Common myeloid progenitor, CD34-positive (primary cell): Measurements from ENCODE around the gene ZFP57. TPM values are rescaled to one million over a fixed set of nuclear protein-coding genes. Genes with fewer than 3 reads are reported as not detected.
A peak's percentile ranks its signal among the peaks of the same experiment; 100 is the strongest.

Experiments
- CTCF ChIA-PET: fragments of 350-600 bp; sonication (Branson Sonifier 250); formaldehyde crosslinking; loops from one replicate; lab custom pipeline; 2021; ENCODE audit warnings: antibody characterized with exemption; lab: Charles Lee
- POLR2A ChIA-PET: fragments of 350-600 bp; sonication (Branson Sonifier 250); formaldehyde crosslinking; loops from one replicate; lab custom pipeline; 2021; ENCODE audit warnings: antibody characterized with exemption; lab: Charles Lee
- DNase-seq, 3 donors: peaks; one replicate each; pipeline versions ENCODE4 v3.0.0 to v3.0.0-alpha.2; 2013
- H3K27ac ChIP-seq, 2 experiments: 1 replicate in 1 of 2; 2 replicates in 1 of 2; pipeline ENCODE4 v1.7.0; 2013; ENCODE audit warnings: inconsistent platforms in 2 of 2, low read length in 2 of 2, mild to moderate bottlenecking in 2 of 2, low read depth in 1 of 2, moderate library complexity in 1 of 2; ENCODE audit not compliant: severe bottlenecking in 2 of 2, insufficient read depth in 1 of 2, poor library complexity in 1 of 2
- H3K27me3 ChIP-seq, 5 experiments: replicated peaks in 2 of 5; 1 replicate in 3 of 5; 2 replicates in 2 of 5; pipeline versions ENCODE4 v1.6.1 to v1.7.0; 2013; ENCODE audit warnings: low read length in 4 of 5, mild to moderate bottlenecking in 2 of 5, moderate library complexity in 2 of 5, inconsistent platforms in 1 of 5; ENCODE audit not compliant: insufficient read depth in 5 of 5, control insufficient read depth in 4 of 5
- H3K36me3 ChIP-seq, 4 experiments: 1 replicate in 2 of 4; 2 replicates in 2 of 4; pipeline versions ENCODE4 v1.6.1 to v1.7.0; 2013; ENCODE audit warnings: low read length in 3 of 4, control low read depth in 1 of 4, mild to moderate bottlenecking in 1 of 4; ENCODE audit not compliant: control insufficient read depth in 4 of 4, insufficient read depth in 4 of 4
- H3K4me1 ChIP-seq, 4 experiments: 1 replicate in 3 of 4; 2 replicates in 1 of 4; pipeline versions ENCODE4 v1.6.1 to v1.7.1; 2013; ENCODE audit warnings: low read length in 3 of 4, mild to moderate bottlenecking in 3 of 4, control low read depth in 1 of 4, inconsistent platforms in 1 of 4, moderate library complexity in 1 of 4; ENCODE audit not compliant: control insufficient read depth in 4 of 4, insufficient read depth in 4 of 4; ENCODE audit errors: control extremely low read depth in 1 of 4
- H3K4me3 ChIP-seq, 7 experiments: 1 replicate in 4 of 7; 2 replicates in 3 of 7; pipeline versions ENCODE4 v1.5.1 to v1.7.0; 2013; ENCODE audit warnings: mild to moderate bottlenecking in 7 of 7, low read length in 6 of 7, moderate library complexity in 6 of 7, inconsistent platforms in 2 of 7, low read depth in 2 of 7, control low read depth in 1 of 7; ENCODE audit not compliant: insufficient read depth in 4 of 7, control insufficient read depth in 1 of 7; ENCODE audit errors: extremely low read depth in 1 of 7
- H3K9me3 ChIP-seq, 5 experiments: 1 replicate in 4 of 5; 2 replicates in 1 of 5; pipeline versions ENCODE4 v1.6.1 to v1.7.1; 2013; ENCODE audit warnings: low read length in 4 of 5, mild to moderate bottlenecking in 2 of 5, inconsistent platforms in 1 of 5, low read depth in 1 of 5, moderate library complexity in 1 of 5; ENCODE audit not compliant: control insufficient read depth in 4 of 5, insufficient read depth in 2 of 5; ENCODE audit errors: control extremely low read depth in 1 of 5
- WGBS: methylation state at CpG from one replicate; pipeline ENCODE4 v1.1.5; 2013; ENCODE audit not compliant: insufficient coverage; 5-methylcytosine and 5-hydroxymethylcytosine counted together
- polyA plus RNA-seq: library from polyadenylated mRNA; unstranded; fragments of 120-200 nt; gene quantifications from one replicate; pipeline ENCODE4 v1.2.1, GENCODE V29; 2013

ZFP57 gene
- polyA plus RNA-seq: 13.7 TPM

DNA sequence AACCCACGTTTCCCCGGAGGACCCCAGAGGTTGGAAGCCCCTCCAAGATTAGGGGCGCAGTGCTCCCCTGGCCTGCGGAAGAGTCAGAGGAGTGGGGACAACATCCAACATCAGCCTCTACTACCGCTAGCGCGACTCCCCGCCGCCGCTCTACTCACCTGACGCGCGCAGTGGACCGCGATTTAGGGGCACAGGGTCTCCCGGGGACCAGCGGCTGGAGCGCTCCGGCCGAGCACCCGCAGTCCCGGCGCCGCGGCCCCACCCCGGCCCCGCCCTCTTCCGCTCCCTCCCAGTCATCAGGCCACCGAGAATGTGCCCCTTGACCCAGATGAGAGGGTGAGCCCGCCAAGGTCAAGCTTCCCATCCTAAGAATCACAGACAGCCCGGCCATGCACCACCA lies at the start of gene ZFP57:
Gene ZFP57, minus strand, starts transcription at position 249 of the 400 bp plus-strand sequence. CDS start 4,149 bp downstream, outside the sequence.
- ChIA-PET POLR2A (no interaction called here), CTCF (no interaction called here)
- no peak within 1 kb of the TSS for H3K27ac ChIP-seq
- peaks cover 0 to 14% (median 7%) of the 10 kb centered on the region in 4 experiments for H3K4me1 ChIP-seq
- 37% methylated on average over 30 of the region's 31 CpGs for WGBS
- H3K4me3 ChIP-seq: peak within 1 kb of the TSS in 3 of 7 experiments; percentile 17 to 79 (median 52)
- no peaks in the 10 kb centered on the region for H3K9me3 ChIP-seq
- H3K36me3 ChIP-seq: no peaks in the 10 kb centered on the region
- DNase-seq: no peak
- peaks cover 0 to 5% (median 0%) of the 10 kb centered on the region in 5 experiments for H3K27me3 ChIP-seq

DNA sequence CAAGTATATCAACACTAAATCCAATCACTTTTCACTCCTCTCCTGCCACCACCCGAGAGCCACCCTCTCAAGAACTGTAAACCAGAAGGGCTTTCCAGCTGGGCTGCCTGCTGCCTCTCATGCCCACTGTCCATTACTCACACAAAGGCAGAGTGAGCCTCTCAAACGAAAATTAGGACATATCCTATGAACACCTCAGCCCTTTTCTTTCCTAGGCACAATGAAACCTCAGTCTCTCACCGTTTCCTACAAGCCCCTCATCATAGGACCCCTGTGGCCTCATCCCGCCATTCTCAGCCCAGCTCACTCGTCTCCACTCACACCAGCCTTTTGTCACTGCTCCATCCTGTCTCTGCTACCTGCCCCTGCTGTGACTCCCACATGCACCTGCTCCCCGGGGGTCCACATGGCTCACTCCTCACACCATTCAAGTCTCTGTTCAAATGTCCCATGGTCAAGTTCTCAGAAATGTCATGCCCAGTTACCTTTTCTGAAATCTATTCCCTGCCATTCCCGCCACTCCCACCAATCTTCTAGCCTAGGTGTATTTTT lies 49.7 kb upstream of the ZFP57 start:
- Histone ChIP-seq H3K9me3 (no peaks in the 10 kb centered on the region), H3K4me3 (no peak overlapping the region), H3K27me3 (no peaks in the 10 kb centered on the region), H3K27ac (no peak overlapping the region), H3K4me1 (peaks cover 0 to 7% (median 0%) of the 10 kb centered on the region in 4 experiments), H3K36me3 (peaks cover 0 to 25% (median 4%) of the 10 kb centered on the region in 4 experiments)
- ChIA-PET POLR2A (no interaction called here), CTCF (interaction anchor here (0.9 to 10.9 kb wide), 2 partner anchors 20 to 104 kb away, joined by 3 to 118 read pairs; no protein-coding TSS in a partner anchor)
- no peak for DNase-seq
- WGBS: 81% methylated on average over 5 of the region's 7 CpGs

DNA sequence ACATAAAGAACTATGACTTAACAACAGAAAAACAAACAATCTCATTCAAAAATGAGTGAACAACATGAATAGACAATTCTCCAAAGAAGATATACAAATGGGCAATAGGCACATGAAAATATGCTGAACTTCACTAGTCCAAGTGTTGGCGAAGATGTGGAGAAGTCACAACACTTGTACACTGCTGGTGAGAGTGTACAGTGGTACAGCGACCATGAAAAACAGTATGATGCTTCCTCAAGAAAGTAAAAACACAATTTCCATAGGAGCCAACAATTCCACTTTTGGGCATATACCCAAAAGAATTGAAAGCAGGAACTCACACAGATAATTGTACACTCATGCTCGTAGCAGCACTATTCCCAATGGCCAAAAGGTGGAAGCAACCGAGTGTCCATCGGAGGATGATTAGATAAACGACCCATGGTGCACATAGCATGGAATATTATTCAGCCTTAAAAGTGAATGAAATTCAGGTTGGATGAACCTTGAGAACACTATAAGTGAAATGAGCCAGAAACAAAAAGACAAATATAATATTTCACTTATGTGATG lies 48.9 kb upstream of the ZFP57 start:
- Histone ChIP-seq H3K27me3 (no peaks in the 10 kb centered on the region), H3K27ac (no peak overlapping the region), H3K4me1 (peaks cover 0 to 12% (median 1%) of the 10 kb centered on the region in 4 experiments), H3K36me3 (peaks cover 0 to 33% (median 8%) of the 10 kb centered on the region in 4 experiments), H3K4me3 (no peak overlapping the region), H3K9me3 (no peaks in the 10 kb centered on the region)
- ChIA-PET CTCF (interaction anchor here (0.9 to 10.9 kb wide), 2 partner anchors 21 to 105 kb away, joined by 3 to 118 read pairs; no protein-coding TSS in a partner anchor), POLR2A (no interaction called here)
- no peak for DNase-seq
- 94% methylated on average over 6 of the region's 6 CpGs for WGBS

DNA sequence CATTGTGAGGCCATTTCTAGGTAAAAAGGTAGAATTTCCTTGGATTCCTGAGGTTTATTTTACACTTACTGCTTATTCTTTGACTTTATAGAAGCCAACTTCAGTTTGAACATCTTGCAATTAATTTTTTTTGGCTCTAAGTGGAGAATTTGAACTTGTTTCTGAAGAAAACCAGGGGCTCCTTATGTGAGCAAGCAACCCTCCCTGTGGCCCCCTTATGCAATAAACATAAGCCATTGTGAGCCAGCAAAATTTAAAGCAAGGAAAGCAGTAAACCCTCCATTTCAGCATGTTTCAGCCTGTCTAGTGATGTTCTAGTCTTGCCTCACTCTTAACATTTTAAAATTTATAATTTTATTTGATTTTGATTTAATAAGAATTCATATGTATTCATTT lies 47.9 kb upstream of the ZFP57 start:
- ChIA-PET POLR2A (no interaction called here), CTCF (interaction anchor here (2.6 kb wide), 1 partner anchor 20 kb away, joined by 8 read pairs; no protein-coding TSS in a partner anchor)
- H3K27ac ChIP-seq: no peak overlapping the region
- DNase-seq: no peak
- peaks cover 0 to 17% (median 6%) of the 10 kb centered on the region in 4 experiments for H3K4me1 ChIP-seq
- no peak overlapping the region for H3K4me3 ChIP-seq
- H3K27me3 ChIP-seq: peaks cover 0 to 3% (median 0%) of the 10 kb centered on the region in 5 experiments
- no peaks in the 10 kb centered on the region for H3K9me3 ChIP-seq
- peaks cover 0 to 33% (median 8%) of the 10 kb centered on the region in 4 experiments for H3K36me3 ChIP-seq

DNA sequence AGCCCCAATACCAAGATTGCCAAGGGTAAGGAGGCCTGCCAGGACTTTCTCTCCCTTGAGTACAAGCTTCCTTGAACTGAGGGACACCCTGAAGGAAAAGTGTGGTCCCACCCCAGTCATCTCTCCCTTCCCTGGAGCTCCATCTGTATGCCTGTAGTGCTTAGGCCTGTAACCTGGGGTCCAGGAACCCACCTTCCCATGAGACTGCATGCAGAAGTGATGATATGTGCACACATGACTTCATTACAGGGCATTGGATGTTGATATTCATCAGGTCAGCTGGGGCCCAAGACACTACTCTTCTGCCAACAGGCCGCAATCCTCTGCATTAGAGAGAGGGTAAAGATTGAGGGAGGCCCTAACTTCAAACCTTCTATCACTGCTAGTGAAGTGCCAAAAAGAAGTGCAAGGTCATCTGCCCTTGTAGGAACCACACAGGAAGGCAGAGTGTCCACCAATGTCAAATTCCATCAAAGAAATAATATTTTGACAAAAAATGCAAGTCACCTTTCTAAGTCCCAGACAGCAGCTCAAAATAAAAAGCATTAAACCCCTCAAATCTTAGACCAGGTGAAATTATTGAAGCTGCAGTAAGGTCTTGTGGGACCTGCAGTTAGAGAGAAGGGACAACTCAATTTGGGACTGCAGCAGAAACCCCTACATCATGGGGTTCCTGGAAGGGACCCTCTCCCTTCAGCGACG lies 47.4 kb upstream of the ZFP57 start:
- H3K9me3 ChIP-seq: no peaks in the 10 kb centered on the region
- H3K27me3 ChIP-seq: peaks cover 0 to 3% (median 0%) of the 10 kb centered on the region in 5 experiments
- H3K36me3 ChIP-seq: peaks cover 0 to 33% (median 8%) of the 10 kb centered on the region in 4 experiments
- no peak overlapping the region for H3K27ac ChIP-seq
- CTCF ChIA-PET: interaction anchor here (0.7 to 2.6 kb wide), 9 partner anchors 10 to 110 kb away, joined by 3 to 8 read pairs (median 4); no protein-coding TSS in a partner anchor
- no peak for DNase-seq
- POLR2A ChIA-PET: no interaction called here
- WGBS: 80% methylated on average over 1 of the region's 3 CpGs
- H3K4me3 ChIP-seq: no peak overlapping the region
- peaks cover 0 to 17% (median 7%) of the 10 kb centered on the region in 4 experiments for H3K4me1 ChIP-seq

DNA sequence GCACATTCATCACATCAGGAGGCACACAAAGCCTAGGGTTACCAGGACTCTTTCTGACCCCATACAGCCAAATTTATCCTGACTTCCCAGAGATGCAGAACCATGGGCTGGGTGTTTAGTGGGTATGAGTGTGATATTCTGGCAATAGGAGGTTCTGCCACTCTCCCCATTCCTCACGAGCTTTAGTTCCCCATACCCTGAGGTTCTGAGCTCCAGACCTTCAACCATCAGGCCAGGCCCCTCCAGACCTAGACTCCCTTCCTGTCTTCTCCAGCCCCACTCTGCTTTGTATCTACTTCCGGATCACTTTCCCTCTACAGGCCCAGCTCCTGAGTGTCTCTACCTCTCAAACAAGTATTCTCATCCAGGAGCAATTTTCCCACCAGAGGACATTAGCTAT lies 46.7 kb upstream of the ZFP57 start:
- no peaks in the 10 kb centered on the region for H3K9me3 ChIP-seq
- no peak overlapping the region for H3K4me3 ChIP-seq
- peaks cover 0 to 3% (median 0%) of the 10 kb centered on the region in 5 experiments for H3K27me3 ChIP-seq
- 73% methylated on average over 2 of the region's 2 CpGs for WGBS
- no peak overlapping the region for H3K27ac ChIP-seq
- no peak for DNase-seq
- peaks cover 0 to 33% (median 8%) of the 10 kb centered on the region in 4 experiments for H3K36me3 ChIP-seq
- ChIA-PET CTCF (interaction anchor here (0.7 to 2.6 kb wide), 10 partner anchors 11 to 78 kb away, joined by 3 to 8 read pairs (median 4); no protein-coding TSS in a partner anchor), POLR2A (no interaction called here)
- H3K4me1 ChIP-seq: peaks cover 0 to 17% (median 9%) of the 10 kb centered on the region in 4 experiments
